K562 (cell line): ENCODE measurements around the gene LEPROT. TPM values are rescaled to one million over a fixed set of nuclear protein-coding genes. Genes with fewer than 3 reads are reported as not detected.

Experiments
- ARNT ChIP-seq, 2 experiments: fragments of 450-650 bp; IDR thresholded peaks; 2 replicates each; pipeline ENCODE4 v1.6.1; 2016; ENCODE audit warnings: mild to moderate bottlenecking in 1 of 2
- BRCA1 ChIP-seq, 2 experiments: fragments of 450-650 bp in 1 of 2; sonication (generic) in 1 of 2; formaldehyde crosslinking in 1 of 2; IDR thresholded peaks; 2 replicates each; pipeline versions ENCODE4 v1.5.0 to v1.6.1; 2017 to 2020; ENCODE audit warnings: mild to moderate bottlenecking in 1 of 2, missing genetic modification reagents in 1 of 2
- CBX2 ChIP-seq: fragments of 200-600 bp; sonication (generic); IDR thresholded peaks from one replicate; pipeline ENCODE4 v1.6.1; 2012; ENCODE audit warnings: mild to moderate bottlenecking, low read length, inconsistent platforms; ENCODE audit not compliant: insufficient read depth, poor library complexity, severe bottlenecking
- E2F3 ChIP-seq: fragments of 250-450 bp; sonication (Bioruptor Pico); IDR thresholded peaks from 2 replicates; pipeline ENCODE4 v1.4.0; 2020; ENCODE audit warnings: mild to moderate bottlenecking
- ELF2 ChIP-seq: fragments of 250-450 bp; sonication (Bioruptor Pico); IDR thresholded peaks from 2 replicates; pipeline ENCODE4 v1.5.0; 2021; ENCODE audit warnings: mild to moderate bottlenecking
- ETV5 ChIP-seq: sonication (generic); formaldehyde crosslinking; IDR thresholded peaks from 2 replicates; pipeline ENCODE4 v1.4.0; 2020; ENCODE audit warnings: low read depth, mild to moderate bottlenecking, missing genetic modification reagents
- HNRNPUL1 ChIP-seq: fragments of 200-400 bp; formaldehyde crosslinking; IDR thresholded peaks from 2 replicates; pipeline ENCODE4 v1.6.1; 2017; ENCODE audit warnings: low read length
- KLF13 ChIP-seq: fragments of 450-650 bp; IDR thresholded peaks from 2 replicates; pipeline ENCODE4 v1.6.1; 2016; ENCODE audit warnings: missing genetic modification characterization, low read depth, mild to moderate bottlenecking, missing compliant biosample characterization, moderate library complexity, borderline replicate concordance
- MCM7 ChIP-seq, 2 experiments: fragments of 450-650 bp; IDR thresholded peaks; 2 replicates each; pipeline ENCODE4 v1.6.1; 2016 to 2018
- NFRKB ChIP-seq: fragments of 450-650 bp; IDR thresholded peaks from 2 replicates; pipeline ENCODE4 v1.6.1; 2016; ENCODE audit warnings: low read depth
- SMARCA4 ChIP-seq: fragments of 450-650 bp; IDR thresholded peaks from 2 replicates; pipeline ENCODE4 v1.6.1; 2016
- TCFL5 ChIP-seq: fragments of 250-450 bp; sonication (Bioruptor Pico); conservative IDR thresholded peaks from 2 replicates; pipeline ENCODE4 v1.6.1; 2021; ENCODE audit warnings: mild to moderate bottlenecking, moderate library complexity, matching md5 sums
- U2AF2 ChIP-seq: fragments of 200-400 bp; formaldehyde crosslinking; optimal IDR thresholded peaks from 2 replicates; pipeline ENCODE3; 2017; ENCODE audit warnings: low read depth, mild to moderate bottlenecking, low read length
- XRCC5 ChIP-seq: fragments of 200-400 bp; formaldehyde crosslinking; IDR thresholded peaks from 2 replicates; pipeline ENCODE4 v1.6.1; 2017; ENCODE audit warnings: low read depth, mild to moderate bottlenecking, low read length
- ZBTB1 ChIP-seq: sonication (generic); formaldehyde crosslinking; IDR thresholded peaks from 2 replicates; pipeline ENCODE4 v1.8.1; 2023; ENCODE audit warnings: missing genetic modification reagents, low read depth, mild to moderate bottlenecking, borderline replicate concordance
- ZFP30 ChIP-seq: fragments of 250-450 bp; sonication (Bioruptor Pico); IDR thresholded peaks from 2 replicates; pipeline ENCODE4 v1.8.0; 2022; ENCODE audit warnings: moderate library complexity, mild to moderate bottlenecking, inconsistent platforms, borderline replicate concordance
- ZNF124 ChIP-seq: sonication (generic); formaldehyde crosslinking; IDR thresholded peaks from 2 replicates; pipeline ENCODE4 v1.8.1; 2022; ENCODE audit warnings: missing genetic modification reagents
- ZNF165 ChIP-seq: fragments of 250-450 bp; sonication (Bioruptor Pico); IDR thresholded peaks from 2 replicates; pipeline ENCODE4 v1.4.0; 2020; ENCODE audit warnings: borderline replicate concordance
- ZNF23 ChIP-seq: fragments of 250-450 bp; sonication (Bioruptor Pico); IDR thresholded peaks from 2 replicates; pipeline ENCODE4 v1.4.0; 2020; ENCODE audit warnings: mild to moderate bottlenecking
- ZNF384 ChIP-seq: IDR thresholded peaks from 2 replicates; pipeline ENCODE4 v1.6.1; 2012; ENCODE audit warnings: low read depth, low read length, improper control_type of control experiment
- ZNF785 ChIP-seq: fragments of 250-450 bp; sonication (Bioruptor Pico); IDR thresholded peaks from 2 replicates; pipeline ENCODE4 v1.4.0; 2020; ENCODE audit warnings: mild to moderate bottlenecking
- polyA plus RNA-seq, 8 experiments: library from polyadenylated mRNA; depleted of rRNA in 4 of 8; stranded (reverse) in 5 of 8; unstranded in 3 of 8; fragments of >200 nt; fragmentation: Nextera tagmentation in 2 of 8; fragmentation: Illumina TruSeq in 1 of 8; extraction: Ambion mirVana in 2 of 8; extraction: Trizol in 1 of 8; gene quantifications; 2 replicates each; pipeline versions ENCODE4 v1.2.1 to v1.2.3, GENCODE V29; 2011 to 2014; ENCODE audit warnings: inconsistent platforms in 1 of 8, missing spikeins in 1 of 8
- total RNA-seq, 7 experiments: library from RNA; depleted of rRNA in 6 of 7; stranded (reverse); fragments of >200 nt in 6 of 7; fragmentation: Illumina TruSeq in 2 of 7; extraction: Trizol in 2 of 7; gene quantifications; 2 replicates each; pipeline versions ENCODE4 v1.2.1 to v1.2.3, GENCODE V29; 2011 to 2021; ENCODE audit warnings: low replicate concordance in 1 of 7
- TF ChIP-seq, protein P1 (sequence below): sonication (generic); formaldehyde crosslinking; IDR thresholded peaks from 2 replicates; pipeline ENCODE4 v1.8.1; 2023; ENCODE audit warnings: mild to moderate bottlenecking, missing genetic modification reagents, moderate library complexity
- TF ChIP-seq, protein P2 (sequence below): fragments of 250-450 bp; sonication (Bioruptor Pico); IDR thresholded peaks from 2 replicates; pipeline ENCODE4 v1.4.0; 2020; ENCODE audit warnings: mild to moderate bottlenecking, moderate library complexity
- TF ChIP-seq, protein P3 (sequence below): fragments of 200-800 bp; sonication (Bioruptor generic); IDR thresholded peaks from 2 replicates; pipeline ENCODE4 v1.6.1; 2017; ENCODE audit warnings: missing genetic modification characterization, missing compliant biosample characterization
- TF ChIP-seq, protein P4 (sequence below): fragments of 250-450 bp; sonication (Bioruptor Pico); IDR thresholded peaks from 2 replicates; pipeline ENCODE4 v1.5.1; 2021; ENCODE audit warnings: mild to moderate bottlenecking

LEPROT gene
- total and polyA plus RNA-seq, 9 of the 15 experiments (the other 6 are each of a cell fraction or from before 2014, with no cell fraction given): 28.1 to 97.5 (median 45.8) TPM

DNA sequence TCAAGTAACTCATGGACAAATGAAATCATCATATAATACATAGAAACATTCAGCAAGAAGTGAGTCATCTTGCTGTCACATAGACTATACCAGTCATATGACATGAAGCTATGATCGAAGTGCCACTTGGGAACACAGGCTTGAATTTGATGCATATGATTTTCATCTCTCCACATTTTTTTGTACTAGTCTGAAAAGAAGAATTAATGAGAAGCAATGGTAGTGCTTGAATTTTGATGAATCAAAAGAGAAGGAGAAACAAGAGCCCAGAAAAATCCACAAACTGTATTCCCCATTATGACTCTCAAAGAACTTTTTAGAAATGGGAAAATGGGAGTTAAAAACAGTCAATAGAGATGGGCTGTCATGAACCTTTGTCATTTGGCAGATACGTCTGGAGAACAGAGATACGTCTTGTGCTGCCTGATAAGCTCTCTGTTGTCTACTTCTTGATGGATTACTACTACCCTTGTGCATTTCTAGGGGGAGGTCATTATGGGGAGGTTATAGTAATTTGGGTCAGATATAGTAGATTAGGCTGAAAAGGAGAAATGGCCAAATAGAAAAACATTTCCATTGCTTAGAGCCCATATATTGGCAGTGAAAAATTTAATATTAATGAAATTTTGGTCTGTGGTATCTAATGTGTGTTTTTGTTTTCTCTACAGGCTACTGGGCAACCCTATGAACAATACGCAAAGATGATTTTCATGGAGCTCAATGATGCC lies 8.0 kb upstream of the LEPROT start (continued):
- TF ChIP-seq, protein P1, sequence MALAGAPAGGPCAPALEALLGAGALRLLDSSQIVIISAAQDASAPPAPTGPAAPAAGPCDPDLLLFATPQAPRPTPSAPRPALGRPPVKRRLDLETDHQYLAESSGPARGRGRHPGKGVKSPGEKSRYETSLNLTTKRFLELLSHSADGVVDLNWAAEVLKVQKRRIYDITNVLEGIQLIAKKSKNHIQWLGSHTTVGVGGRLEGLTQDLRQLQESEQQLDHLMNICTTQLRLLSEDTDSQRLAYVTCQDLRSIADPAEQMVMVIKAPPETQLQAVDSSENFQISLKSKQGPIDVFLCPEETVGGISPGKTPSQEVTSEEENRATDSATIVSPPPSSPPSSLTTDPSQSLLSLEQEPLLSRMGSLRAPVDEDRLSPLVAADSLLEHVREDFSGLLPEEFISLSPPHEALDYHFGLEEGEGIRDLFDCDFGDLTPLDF (CRISPR knock-in tag): no peak
- TF ChIP-seq ZBTB1 (no peak), ETV5 (CRISPR knock-in tag) (no peak), MCM7 (IDR thresholded peaks at IDR 0.05) (no peak), ZNF124 (no peak), ZFP30 (no peak), CBX2 (no peak), KLF13 (tag) (no peak), U2AF2 (no peak), TCFL5 (no peak), XRCC5 (no peak), ZNF165 (CRISPR knock-in tag) (no peak), SMARCA4 (peak; percentile 99), HNRNPUL1 (no peak), ARNT (IDR thresholded peaks at IDR 0.05) (peak; percentile 92 to 93; a peak in 3 of 4 replicates), BRCA1 (IDR thresholded peaks at IDR 0.05) (no peak), BRCA1 (CRISPR knock-in tag; IDR thresholded peaks at IDR 0.05) (no peak), NFRKB (peak; percentile 55; the same call in 1 of the 2 replicates), ELF2 (CRISPR knock-in tag) (no peak), ZNF785 (CRISPR knock-in tag) (no peak), ZNF23 (CRISPR knock-in tag) (no peak), E2F3 (CRISPR knock-in tag) (no peak), ZNF384 (no peak)
- TF ChIP-seq, protein P2, sequence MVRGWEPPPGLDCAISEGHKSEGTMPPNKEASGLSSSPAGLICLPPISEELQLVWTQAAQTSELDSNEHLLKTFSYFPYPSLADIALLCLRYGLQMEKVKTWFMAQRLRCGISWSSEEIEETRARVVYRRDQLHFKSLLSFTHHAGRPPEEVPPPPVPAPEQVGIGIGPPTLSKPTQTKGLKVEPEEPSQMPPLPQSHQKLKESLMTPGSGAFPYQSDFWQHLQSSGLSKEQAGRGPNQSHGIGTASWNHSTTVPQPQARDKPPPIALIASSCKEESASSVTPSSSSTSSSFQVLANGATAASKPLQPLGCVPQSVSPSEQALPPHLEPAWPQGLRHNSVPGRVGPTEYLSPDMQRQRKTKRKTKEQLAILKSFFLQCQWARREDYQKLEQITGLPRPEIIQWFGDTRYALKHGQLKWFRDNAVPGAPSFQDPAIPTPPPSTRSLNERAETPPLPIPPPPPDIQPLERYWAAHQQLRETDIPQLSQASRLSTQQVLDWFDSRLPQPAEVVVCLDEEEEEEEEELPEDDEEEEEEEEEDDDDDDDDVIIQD (CRISPR knock-in tag): no peak
- TF ChIP-seq, protein P3, sequence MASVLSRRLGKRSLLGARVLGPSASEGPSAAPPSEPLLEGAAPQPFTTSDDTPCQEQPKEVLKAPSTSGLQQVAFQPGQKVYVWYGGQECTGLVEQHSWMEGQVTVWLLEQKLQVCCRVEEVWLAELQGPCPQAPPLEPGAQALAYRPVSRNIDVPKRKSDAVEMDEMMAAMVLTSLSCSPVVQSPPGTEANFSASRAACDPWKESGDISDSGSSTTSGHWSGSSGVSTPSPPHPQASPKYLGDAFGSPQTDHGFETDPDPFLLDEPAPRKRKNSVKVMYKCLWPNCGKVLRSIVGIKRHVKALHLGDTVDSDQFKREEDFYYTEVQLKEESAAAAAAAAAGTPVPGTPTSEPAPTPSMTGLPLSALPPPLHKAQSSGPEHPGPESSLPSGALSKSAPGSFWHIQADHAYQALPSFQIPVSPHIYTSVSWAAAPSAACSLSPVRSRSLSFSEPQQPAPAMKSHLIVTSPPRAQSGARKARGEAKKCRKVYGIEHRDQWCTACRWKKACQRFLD (CRISPR knock-in tag): peak; percentile 87; the same call in 1 of the 2 replicates
- TF ChIP-seq, protein P4, sequence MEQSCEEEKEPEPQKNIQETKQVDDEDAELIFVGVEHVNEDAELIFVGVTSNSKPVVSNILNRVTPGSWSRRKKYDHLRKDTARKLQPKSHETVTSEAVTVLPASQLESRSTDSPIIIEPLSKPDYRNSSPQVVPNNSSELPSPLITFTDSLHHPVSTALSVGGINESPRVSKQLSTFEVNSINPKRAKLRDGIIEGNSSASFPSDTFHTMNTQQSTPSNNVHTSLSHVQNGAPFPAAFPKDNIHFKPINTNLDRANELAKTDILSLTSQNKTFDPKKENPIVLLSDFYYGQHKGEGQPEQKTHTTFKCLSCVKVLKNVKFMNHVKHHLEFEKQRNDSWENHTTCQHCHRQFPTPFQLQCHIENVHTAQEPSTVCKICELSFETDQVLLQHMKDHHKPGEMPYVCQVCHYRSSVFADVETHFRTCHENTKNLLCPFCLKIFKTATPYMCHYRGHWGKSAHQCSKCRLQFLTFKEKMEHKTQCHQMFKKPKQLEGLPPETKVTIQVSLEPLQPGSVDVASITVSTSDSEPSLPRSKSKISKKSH: no peak
